Measurements from ENCODE around the gene ARHGAP22.

DNA sequence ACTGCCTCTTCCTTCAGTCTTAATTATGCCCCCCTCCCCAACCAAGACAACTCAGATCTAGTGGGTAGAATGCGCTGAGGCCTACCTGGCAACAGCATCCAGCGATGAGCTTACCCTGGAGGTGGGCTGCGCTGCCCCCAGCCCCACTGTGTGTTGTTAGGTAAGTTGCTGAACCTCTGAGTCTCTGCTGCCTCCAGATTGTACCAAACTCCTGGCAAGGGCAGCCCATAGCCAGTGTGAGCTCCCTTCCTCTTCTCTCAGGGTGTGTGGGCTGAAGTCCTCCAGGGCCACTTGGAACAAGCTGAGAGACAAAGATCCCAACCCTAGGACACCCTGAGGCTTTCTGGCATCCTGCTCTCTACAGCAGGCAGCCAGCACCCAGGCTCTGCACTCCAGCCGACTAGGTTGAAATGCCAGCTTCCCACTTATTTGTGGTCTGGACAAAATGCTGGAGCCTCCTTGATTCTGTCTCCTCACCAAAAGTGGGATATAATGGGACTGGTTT is 135.3 kb downstream of the ARHGAP22 start:
- TF ChIP-seq, protein P1, sequence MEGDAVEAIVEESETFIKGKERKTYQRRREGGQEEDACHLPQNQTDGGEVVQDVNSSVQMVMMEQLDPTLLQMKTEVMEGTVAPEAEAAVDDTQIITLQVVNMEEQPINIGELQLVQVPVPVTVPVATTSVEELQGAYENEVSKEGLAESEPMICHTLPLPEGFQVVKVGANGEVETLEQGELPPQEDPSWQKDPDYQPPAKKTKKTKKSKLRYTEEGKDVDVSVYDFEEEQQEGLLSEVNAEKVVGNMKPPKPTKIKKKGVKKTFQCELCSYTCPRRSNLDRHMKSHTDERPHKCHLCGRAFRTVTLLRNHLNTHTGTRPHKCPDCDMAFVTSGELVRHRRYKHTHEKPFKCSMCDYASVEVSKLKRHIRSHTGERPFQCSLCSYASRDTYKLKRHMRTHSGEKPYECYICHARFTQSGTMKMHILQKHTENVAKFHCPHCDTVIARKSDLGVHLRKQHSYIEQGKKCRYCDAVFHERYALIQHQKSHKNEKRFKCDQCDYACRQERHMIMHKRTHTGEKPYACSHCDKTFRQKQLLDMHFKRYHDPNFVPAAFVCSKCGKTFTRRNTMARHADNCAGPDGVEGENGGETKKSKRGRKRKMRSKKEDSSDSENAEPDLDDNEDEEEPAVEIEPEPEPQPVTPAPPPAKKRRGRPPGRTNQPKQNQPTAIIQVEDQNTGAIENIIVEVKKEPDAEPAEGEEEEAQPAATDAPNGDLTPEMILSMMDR (IDR thresholded peaks at IDR 0.05 in 2 of 3, conservative IDR thresholded peaks at IDR 0.05 in 1 of 3; ENCODE audit: borderline replicate concordance in 1 of 3, insufficient read depth in 1 of 3, low read depth in 2 of 3, low read length in 2 of 3) = no peak
- TF ChIP-seq ZFX (IDR thresholded peaks at IDR 0.05) = no peak
- no peak for TF ChIP-seq YY1 (IDR thresholded peaks at IDR 0.05; ENCODE audit: extremely low read depth, insufficient replicate concordance, low read depth, low read length)
- no peak for TF ChIP-seq ELF1 (IDR thresholded peaks at IDR 0.05; ENCODE audit: borderline replicate concordance, low read depth)
- no peak for TF ChIP-seq CEBPB (IDR thresholded peaks at IDR 0.05; ENCODE audit: low read depth)
- TF ChIP-seq POLR2AphosphoS5 (IDR thresholded peaks at IDR 0.05; ENCODE audit: low read depth, low read length) = no peak
- TF ChIP-seq EGR1 (IDR thresholded peaks at IDR 0.05; ENCODE audit: low read depth) = no peak
- TF ChIP-seq, protein P2, sequence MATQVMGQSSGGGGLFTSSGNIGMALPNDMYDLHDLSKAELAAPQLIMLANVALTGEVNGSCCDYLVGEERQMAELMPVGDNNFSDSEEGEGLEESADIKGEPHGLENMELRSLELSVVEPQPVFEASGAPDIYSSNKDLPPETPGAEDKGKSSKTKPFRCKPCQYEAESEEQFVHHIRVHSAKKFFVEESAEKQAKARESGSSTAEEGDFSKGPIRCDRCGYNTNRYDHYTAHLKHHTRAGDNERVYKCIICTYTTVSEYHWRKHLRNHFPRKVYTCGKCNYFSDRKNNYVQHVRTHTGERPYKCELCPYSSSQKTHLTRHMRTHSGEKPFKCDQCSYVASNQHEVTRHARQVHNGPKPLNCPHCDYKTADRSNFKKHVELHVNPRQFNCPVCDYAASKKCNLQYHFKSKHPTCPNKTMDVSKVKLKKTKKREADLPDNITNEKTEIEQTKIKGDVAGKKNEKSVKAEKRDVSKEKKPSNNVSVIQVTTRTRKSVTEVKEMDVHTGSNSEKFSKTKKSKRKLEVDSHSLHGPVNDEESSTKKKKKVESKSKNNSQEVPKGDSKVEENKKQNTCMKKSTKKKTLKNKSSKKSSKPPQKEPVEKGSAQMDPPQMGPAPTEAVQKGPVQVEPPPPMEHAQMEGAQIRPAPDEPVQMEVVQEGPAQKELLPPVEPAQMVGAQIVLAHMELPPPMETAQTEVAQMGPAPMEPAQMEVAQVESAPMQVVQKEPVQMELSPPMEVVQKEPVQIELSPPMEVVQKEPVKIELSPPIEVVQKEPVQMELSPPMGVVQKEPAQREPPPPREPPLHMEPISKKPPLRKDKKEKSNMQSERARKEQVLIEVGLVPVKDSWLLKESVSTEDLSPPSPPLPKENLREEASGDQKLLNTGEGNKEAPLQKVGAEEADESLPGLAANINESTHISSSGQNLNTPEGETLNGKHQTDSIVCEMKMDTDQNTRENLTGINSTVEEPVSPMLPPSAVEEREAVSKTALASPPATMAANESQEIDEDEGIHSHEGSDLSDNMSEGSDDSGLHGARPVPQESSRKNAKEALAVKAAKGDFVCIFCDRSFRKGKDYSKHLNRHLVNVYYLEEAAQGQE (IDR thresholded peaks at IDR 0.05; ENCODE audit: low read depth) = no peak

Data from HCT116 (cell line).